ENCODE data around the gene FRS2.
"Not testable (repeated sequence)": the region's sequence is repeated elsewhere in the genome, so short reads cannot be mapped to it uniquely, and the experiment has no call there.

Gene FRS2, protein sequence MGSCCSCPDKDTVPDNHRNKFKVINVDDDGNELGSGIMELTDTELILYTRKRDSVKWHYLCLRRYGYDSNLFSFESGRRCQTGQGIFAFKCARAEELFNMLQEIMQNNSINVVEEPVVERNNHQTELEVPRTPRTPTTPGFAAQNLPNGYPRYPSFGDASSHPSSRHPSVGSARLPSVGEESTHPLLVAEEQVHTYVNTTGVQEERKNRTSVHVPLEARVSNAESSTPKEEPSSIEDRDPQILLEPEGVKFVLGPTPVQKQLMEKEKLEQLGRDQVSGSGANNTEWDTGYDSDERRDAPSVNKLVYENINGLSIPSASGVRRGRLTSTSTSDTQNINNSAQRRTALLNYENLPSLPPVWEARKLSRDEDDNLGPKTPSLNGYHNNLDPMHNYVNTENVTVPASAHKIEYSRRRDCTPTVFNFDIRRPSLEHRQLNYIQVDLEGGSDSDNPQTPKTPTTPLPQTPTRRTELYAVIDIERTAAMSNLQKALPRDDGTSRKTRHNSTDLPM

DNA sequence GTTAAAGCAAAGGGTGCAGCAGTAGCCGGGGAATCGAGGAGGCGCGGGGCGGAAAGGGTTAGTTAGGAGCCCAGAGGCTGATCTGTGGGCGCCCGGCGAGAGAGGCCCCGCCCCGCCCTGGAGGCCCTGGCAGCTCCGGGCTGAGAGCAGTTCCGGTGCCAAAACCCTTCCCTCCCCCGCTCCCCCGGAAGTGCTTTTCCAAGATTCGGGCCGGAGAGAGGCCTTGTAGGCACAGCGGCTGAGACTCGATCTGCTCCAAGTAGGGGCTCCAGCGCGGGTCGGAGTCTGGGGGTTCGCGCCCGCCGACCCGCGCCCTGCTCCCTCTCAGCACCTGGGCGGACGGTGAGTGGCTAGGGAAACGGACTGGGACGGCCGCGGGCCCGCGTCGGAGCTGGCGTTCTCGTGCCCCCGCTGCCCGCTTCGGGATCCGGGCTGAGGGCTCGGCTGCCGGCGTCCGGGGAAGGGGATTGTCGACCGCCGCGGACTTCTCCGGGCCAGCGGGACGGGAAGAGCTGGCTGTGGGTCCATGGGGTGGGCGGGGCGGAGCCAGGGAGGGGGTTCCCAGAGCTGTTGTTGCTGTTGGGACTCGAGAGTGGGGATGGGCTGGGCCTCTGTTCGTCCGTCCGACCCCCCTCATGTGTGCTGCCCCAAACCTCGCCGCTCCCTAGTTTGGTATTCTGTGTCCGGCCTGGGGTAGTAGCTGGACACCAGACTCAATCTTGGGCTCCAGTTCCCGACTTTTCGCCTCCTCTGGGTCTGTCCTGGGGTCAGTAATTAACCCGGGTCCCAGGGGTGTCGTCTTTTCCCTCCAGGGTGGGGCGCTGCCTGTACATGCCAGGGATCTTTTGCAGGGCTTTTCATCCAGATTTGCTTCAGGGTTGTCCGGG is at the start of gene FRS2:
Gene FRS2, plus strand, starts transcription at position 200 of the 887 bp plus-strand sequence. CDS start 98,643 bp downstream, outside the sequence.
- peak; percentile 57 for DNase-seq (ENCODE audit: low read depth)

DNA sequence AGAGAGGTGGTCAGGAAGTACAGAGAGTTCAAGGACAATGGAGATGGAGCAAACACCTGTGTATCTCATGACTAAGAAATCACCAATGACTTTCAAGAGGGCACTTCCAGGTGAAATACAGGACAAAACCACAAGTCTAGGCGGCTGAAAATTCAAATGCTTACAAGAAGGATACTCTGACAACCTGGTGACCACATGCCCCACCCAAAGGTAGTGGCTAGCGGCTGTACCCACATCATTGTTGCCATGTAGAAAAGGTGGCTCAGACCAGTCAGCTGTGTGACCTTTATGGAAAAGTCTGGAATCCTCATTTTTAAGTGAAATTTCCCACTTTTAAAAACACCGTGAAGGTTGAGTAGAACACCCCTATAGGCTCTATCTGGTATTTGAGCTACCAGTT is 48.6 kb upstream of the FRS2 start:
- no peak for DNase-seq (ENCODE audit: low read depth)

DNA sequence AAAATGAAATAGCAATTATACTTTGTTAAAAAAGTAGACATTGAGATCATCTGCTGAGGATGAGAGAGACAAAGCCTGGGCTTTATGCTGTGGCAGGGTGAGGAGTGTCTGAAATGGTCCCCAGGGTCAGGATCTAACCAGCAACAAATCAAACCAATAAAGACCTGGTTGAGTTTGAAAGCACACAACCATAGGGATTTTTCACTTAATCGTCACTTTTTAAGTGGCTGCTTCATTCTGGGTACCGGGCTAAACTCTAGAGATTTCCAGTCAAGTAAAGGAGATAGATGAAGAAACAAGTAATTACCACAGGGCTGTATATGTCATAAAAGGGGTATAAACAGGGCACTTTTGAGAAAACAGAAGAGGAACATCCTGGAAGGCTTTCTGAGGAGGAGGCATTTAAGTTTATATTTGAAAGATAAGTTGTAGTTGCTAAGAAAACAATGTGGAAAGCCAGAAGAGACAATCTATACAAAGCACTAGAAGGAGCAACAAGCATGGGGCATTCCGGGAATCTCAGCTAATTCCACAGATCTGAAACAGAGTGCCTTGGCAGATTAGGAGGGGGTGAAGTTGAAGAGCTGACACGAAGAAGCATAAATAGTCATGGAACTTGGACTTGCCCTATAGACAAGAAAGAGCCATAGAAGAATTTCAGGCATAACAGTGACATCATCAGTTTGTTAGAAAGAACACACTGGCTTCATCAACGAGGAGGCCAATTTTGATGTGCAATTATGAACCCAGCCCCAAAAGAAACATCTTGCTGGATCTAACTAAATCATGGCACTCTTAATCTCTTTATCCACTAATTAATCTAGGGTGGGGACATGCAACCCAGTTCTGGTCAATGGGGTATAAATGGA is 46.9 kb upstream of the FRS2 start:
- DNase-seq (ENCODE audit: low read depth), result no peak

DNA sequence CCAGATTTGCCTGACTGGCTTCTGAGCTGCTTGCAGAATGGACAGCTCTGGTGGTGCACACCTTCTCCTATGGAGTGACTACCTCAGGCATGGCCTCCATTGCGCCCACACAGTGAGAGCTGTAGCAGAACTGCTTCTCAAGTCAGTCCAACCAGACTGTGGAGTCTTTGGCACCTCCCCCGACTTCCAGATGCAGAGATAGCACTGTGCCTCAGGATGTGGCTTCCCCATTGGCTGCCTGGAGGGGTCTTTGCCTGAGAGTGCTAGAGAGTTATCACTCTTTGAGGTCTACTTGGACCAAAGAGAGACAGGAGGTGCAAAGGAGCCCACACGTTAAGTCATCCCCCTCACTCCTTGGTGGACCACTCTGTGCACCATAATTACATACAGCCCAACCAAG is 44.8 kb upstream of the FRS2 start:
- DNase-seq (ENCODE audit: low read depth), result no peak

DNA sequence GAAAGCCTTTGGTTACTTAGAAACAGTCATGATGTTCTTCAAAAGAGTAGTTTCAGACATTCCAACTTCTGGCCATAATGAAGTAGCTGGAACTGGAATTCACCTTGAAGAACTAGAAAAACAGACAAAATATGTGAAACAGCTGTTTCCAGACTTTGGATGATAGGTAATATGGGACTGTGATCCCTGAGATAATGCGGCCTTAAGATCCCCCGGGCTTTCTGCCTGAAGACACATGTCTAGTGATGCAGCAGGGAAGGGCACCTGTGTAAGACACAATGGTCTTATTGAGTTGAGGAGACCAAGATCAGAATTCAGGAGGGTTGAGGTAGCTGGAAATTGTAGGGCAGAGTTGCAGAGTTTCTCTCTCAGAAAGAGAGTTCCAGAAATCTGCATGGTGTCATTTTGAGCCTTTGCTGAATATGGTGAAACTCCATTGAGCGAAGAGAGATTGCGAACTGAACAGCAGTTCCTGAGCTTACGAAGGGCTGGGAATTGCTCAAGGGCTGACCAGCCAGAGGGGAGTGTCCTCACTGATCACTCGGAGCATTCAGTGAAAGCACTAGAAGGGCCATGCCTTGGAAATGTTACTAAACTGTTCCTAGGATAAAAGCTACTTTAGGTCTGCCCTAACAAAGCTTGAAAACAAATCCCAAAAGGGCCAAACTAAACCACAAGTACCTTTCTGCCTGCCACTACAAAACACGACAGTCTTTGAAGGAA is 41.7 kb upstream of the FRS2 start:
- DNase-seq (ENCODE audit: low read depth), result no peak

DNA sequence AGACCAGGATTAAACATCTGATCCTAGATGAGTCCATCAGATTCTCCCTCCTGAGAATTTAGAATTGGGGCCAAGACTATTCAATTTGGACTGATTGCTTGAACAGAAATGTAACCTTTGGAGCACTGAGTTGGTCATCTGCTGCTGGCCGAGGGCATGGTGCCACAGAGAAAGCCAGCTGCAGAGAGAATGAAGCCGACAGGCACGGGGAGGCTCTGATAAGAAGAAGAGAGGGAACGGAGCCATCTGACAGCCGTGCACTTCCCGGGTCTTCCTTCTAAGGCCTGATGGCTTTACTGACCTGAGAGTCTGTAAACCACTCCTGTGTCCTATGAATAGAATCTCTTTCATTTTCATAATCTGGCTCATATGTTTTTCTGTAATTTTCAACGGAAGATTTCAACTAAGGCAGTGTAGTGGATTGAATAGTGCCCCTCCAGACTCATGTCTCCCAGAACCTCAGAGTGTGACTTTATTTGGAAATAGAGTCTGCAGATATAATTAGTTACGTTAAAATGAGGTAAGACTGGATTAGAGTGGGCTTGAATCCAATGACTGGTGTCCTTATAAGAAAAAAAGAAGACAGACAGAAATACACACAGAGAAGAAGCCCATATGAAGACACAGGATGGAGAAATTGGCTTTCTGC is 39.1 kb upstream of the FRS2 start:
- no peak for DNase-seq (ENCODE audit: low read depth)

DNA sequence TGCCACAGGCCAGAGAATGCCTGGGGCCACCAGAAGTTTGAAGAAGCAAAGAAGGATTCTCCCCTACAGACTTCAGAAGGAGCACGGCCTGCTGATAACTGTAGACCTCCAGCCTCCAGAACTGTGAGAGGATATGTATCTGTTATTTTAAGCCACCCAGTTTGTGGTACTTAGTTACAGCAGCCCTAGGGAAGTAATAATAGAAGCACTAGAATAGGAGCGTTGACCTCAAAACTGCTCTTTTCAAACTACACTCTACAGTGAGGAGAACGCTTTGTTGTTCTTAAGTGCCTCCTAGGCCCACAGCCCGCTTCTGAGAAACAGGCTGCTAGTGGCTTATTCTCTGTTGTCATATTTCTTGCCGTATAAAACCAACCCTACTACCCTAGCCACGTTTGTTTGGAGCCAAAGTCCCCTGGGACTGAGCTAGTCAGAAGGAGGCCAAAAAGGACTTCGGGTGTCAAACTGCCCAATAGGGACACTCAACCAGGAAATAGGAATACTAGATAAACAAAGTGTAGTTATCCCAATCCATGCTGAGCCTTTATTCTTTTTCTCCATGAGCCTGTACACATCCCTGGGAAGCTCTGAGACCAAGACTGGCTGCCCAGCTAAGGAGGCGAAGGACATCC is 38.5 kb upstream of the FRS2 start:
- DNase-seq (ENCODE audit: low read depth), result no peak

DNA sequence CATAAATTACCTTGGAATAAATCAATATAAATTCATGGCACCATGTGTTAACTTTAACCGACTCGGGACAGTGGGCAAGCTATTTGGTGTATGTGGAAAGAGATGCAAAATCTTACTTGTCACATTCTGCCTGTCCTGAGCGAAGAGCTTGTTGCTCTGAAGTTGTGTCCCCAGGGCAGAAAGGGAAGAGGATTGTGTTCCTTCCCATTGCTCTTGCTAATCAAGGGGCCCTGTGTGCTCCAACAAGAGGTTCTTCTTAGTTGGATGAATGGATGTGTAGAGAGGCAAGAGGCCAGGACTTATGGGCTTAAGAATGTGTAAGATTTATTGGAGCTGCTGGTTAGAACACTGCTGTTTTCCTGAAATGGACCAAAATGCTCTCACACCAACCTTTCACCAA is 36.5 kb upstream of the FRS2 start:
- DNase-seq (ENCODE audit: low read depth), result no peak

DNA sequence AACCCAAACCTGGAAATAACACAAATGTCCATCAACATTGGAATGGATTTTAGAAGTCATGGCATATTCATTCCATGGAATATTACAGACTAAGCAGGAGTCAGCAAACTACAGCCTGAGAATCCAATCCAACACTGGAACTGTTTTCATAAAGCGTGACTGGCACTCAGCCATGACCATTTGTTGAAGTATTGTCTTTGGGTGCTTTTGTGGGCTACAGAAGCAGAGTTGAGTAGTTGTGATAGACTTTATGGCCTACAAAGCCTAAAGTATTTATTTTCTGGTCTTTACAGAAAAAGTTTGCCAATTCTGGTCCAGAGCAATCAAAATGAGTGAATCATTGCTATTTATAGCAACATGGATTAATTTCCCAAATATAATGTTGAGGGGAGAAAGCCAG is 34.5 kb upstream of the FRS2 start:
- DNase-seq (ENCODE audit: low read depth), result no peak

DNA sequence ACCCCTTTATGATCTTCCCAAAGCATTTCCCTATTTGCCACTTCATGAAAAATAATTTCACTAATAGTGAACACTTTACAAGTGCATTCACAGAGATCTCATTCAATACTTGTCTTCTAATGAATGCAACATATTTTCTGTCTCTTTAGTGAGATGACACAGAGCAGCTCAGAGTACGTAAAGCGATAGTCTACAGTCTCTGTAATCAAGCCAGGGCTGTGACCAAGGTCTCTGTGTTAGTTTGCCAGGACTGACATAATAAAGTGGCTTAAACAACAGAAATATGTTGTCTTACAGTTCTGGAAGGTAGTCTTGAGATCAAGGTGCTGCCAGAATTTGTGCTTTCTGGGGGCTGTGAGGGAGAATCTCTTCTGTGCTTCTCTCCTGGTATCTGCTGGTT is 33.1 kb upstream of the FRS2 start:
- no peak for DNase-seq (ENCODE audit: low read depth)

DNA sequence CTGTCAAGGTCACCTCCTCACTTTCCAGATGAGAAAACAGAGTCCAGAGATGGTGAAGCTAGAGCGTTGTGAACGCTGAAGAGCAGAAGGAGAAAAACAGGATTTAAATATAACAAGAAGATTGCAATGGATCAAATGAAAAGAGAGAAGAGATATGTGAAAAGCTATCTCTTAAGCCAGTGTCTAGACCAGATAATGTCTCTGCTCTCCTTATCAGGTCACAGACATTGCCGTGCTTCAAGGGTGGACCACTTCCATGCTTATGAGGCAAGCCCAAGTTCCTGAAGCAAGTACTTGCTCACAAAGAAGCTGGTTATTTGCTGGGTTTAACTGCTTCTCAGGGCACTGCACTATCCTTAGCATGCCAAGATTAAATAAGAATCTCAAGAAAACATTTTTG is 31.6 kb upstream of the FRS2 start:
- no peak for DNase-seq (ENCODE audit: low read depth)

DNA sequence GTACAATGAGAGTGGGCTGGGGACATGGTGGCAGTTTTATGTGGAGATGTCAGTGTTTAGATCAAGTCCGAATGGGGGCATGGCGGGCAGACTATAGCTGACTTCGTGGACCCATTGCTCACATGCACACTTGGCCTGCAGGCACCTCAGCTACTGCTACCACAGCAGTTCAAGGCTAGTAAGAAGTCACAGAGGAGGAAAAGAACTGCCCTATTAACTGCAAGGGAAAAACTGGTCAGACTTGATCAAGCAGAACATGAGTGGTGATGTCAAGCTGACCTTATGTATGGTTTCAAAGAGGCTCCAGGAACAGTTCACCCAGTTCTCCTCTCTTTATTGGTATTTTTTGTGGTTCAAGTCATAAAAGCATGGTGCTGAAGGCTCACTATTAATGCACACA is 30.2 kb upstream of the FRS2 start:
- DNase-seq (ENCODE audit: low read depth), result no peak

DNA sequence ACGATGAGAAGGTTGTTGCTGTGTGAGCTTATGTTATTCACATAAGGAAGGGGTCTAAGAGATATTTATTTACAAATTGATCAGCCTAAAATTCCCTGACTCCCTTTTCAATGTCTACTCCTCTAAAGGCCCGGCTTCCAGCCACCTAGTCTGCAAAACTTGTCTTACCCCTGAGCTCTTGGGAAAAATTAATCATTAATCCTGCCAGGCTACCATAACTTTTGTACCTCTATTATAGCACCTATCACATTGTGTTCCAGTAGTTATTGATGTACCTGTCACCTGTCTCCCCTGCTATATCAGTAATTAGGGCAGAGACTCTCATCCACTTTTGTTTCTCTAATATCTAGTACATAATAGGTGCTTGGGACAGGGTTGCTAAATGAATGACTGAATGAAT is 29.3 kb upstream of the FRS2 start:
- no peak for DNase-seq (ENCODE audit: low read depth)

DNA sequence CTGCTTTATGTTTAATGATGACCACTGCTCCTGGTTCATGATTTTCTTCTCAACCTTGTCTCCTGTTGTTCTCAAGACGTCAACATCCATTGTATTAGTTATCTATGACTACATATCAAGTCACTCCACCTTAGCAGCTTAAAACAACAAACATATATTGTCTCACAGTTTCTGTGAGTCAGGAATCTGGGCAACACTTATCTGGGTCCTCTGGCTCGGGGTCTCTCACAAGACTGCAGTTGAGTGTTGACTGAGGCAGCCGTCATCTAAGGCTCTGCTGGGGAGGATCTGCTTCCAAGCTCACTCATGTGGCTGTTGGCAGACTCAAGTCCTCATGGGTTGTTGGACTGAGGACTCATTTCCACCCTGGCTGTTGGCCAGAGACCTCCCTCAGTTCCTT is 27.3 kb upstream of the FRS2 start:
- DNase-seq (ENCODE audit: low read depth), result no peak

DNA sequence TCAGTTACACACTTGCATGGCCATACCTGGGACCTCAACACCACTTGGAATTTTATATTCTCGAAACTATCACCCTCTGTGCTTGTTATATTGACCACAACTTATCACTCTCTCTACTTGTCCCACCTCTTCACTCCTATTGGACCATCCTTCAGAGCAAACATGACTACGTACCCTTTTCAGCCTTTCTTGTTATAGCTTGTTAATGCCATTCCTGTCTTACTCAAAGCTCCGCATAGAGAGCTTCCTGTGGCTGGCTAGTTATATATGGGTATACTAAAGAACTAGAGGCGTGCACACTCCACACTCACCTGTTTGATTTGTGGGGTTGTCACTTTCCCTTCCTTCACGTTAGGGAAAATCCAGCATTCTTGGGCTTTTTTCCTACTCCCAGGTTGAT is 26.3 kb upstream of the FRS2 start:
- no peak for DNase-seq (ENCODE audit: low read depth)

DNA sequence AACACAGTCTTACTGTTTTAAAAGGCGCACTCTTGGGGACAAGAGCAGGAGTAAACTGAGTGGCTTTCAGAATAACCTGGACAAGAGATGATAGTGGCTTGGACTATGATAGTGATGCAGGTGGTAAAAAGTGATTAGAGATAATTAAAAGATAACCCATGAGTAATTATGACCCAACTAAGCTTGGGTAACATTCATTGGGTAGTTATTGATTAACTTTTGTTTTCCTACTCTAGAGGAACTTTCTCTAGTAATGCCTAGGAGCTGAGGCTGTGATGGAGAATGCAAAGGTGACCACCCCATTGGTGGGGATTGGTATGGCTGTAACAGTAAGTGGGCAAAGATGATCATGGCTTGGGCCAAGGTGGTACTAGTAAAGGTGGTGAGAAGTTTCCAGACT is 22.3 kb upstream of the FRS2 start:
- no peak for DNase-seq (ENCODE audit: low read depth)

DNA sequence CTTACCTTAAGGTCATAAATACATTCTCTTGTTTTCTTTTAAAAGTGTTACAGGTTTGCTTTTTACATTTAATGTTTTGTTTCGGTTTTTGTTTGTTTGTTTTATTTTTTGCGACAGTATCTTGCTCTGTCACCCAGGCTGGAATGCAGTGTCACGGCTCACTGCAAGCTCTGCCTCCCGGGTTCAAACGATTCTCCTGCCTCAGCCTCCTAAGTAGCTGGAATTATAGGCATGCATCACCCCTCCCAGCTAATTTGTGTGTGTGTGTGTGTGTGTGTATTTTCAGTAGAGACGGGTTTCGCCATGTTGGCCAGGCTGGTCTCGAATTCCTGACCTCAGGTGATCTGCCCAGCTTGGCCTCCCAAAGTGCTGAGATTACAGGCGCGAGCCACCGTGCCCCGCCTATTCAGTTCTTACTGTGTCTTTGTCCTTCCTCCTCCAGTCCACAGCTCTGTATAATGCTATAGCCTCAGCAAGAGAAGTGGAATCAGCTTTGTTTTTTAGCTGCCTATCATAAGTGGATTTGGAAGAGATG is 17.5 kb upstream of the FRS2 start:
- not testable (repeated sequence) for DNase-seq (ENCODE audit: low read depth)

DNA sequence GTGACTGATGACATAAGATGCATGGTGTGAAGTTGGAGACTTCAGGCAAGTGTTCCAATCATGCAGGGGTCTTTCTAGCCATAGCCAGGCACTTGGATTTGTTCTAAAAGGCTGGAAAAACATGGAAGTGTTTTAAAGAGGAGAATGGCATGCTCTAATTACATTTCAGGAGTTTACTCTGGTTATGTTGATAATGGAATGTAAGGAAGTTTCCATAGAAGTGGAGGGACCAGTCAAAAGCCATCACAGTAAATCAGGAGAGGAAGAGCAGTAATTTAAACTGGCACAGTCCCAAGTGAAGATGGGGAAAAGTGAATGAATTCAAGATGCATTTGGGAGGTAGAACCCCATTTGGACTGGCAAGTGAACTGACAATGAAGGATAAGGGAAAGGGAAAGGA is 13.9 kb upstream of the FRS2 start:
- no peak for DNase-seq (ENCODE audit: low read depth)

DNA sequence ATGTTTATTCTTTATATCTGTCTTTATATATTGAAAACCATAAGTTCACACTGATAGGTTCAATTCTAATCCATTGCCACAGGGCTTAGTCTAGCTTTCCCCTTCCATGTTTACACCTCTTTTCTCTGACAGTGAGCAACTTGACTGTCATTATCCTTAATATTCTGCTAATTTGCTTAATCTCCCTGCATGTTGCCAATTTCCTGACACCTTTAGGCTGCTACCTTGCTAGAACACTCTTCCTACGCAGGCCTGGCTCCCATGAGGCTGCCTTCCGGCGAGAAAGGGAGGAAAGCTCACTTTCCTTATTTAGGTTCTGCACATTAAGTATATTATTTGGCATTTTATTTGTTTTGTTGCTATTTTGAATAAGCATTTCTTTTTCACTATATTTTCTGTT is 12.8 kb upstream of the FRS2 start:
- DNase-seq (ENCODE audit: low read depth), result no peak

DNA sequence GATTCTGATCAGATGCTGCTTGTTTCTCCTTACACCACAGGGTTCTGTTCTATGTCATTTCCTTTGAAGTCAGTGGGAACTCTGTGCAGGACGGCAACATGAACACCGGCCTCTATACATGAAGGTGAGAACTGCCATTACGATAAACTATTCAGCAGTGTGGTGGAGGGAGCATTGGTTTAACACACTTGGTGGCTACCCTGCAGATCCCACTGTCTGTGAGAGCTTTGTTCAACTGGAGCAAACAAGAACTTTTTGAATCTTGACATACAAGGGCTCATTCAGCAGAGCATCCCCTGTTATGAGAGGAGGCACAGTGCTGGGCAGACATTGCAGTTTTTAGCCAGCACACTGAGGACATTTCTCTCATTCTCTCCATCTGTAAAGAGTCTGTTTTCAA is 10.7 kb upstream of the FRS2 start:
- no peak for DNase-seq (ENCODE audit: low read depth)
